Nephron (organoid): Measurements from ENCODE around the gene GORAB.

Source experiments
- H3K27ac Mint-ChIP-seq, 3 experiments: 2 replicates each; pipeline ENCODE4 v1.8.0; 2020; ENCODE audit warnings: mixed read lengths in 3 of 3, mild to moderate bottlenecking in 2 of 3, moderate library complexity in 1 of 3
- H3K27me3 Mint-ChIP-seq: 2 replicates; pipeline ENCODE4 v1.8.0; 2021; ENCODE audit warnings: low read depth, mild to moderate bottlenecking, moderate library complexity, mixed read lengths
- H3K36me3 Mint-ChIP-seq: 2 replicates; pipeline ENCODE4 v1.8.0; 2020; ENCODE audit warnings: low read depth, mixed read lengths
- H3K4me1 Mint-ChIP-seq: 2 replicates; pipeline ENCODE4 v1.8.0; 2020; ENCODE audit warnings: mixed read lengths
- H3K4me3 Mint-ChIP-seq, 3 experiments: 2 replicates each; pipeline ENCODE4 v1.8.0; 2020; ENCODE audit warnings: mild to moderate bottlenecking in 3 of 3, mixed read lengths in 3 of 3, moderate library complexity in 2 of 3
- H3K9me3 Mint-ChIP-seq: 2 replicates; pipeline ENCODE4 v1.8.0; 2020; ENCODE audit warnings: mixed read lengths
- CTCF ChIP-seq, 3 experiments: fragments of 200-600 bp; sonication (generic); IDR thresholded peaks; one replicate each; pipeline ENCODE4 v1.5.0; 2021; ENCODE audit warnings: antibody characterized with exemption in 3 of 3; ENCODE audit not compliant: unreplicated experiment in 3 of 3

The GORAB gene

GRCh38 chr1:170518185-170518834, 13.7 kb upstream of the GORAB start:
- Mint-ChIP-seq H3K4me1 (no peaks in the 10 kb centered on the region), H3K4me3 (no peak overlapping the region), H3K9me3 (no peaks in the 10 kb centered on the region), H3K27me3 (no peaks in the 10 kb centered on the region), H3K27ac (no peak overlapping the region), H3K36me3 (no peaks in the 10 kb centered on the region)
- TF ChIP-seq CTCF (IDR thresholded peaks at IDR 0.05; ENCODE audit: unreplicated experiment in 3 of 3), result no peak

GRCh38 chr1:170518965-170519364, 13.0 kb upstream of the GORAB start:
- Mint-ChIP-seq H3K9me3 (peaks cover 4% of the 10 kb centered on the region), H3K4me3 (no peak overlapping the region), H3K27ac (no peak overlapping the region), H3K36me3 (no peaks in the 10 kb centered on the region), H3K27me3 (no peaks in the 10 kb centered on the region), H3K4me1 (no peaks in the 10 kb centered on the region)
- TF ChIP-seq CTCF (IDR thresholded peaks at IDR 0.05; ENCODE audit: unreplicated experiment in 3 of 3), result no peak

GRCh38 chr1:170520601-170521000, 11.4 kb upstream of the GORAB start:
- no peaks in the 10 kb centered on the region for H3K4me1 Mint-ChIP-seq
- no peaks in the 10 kb centered on the region for H3K36me3 Mint-ChIP-seq
- H3K27ac Mint-ChIP-seq, result no peak overlapping the region
- H3K27me3 Mint-ChIP-seq, result no peaks in the 10 kb centered on the region
- TF ChIP-seq CTCF (IDR thresholded peaks at IDR 0.05; ENCODE audit: unreplicated experiment in 3 of 3), result no peak
- H3K4me3 Mint-ChIP-seq, result no peak overlapping the region
- H3K9me3 Mint-ChIP-seq, result peaks cover 4% of the 10 kb centered on the region

- no peaks in the 10 kb centered on the region for H3K4me1 Mint-ChIP-seq
Measured at GRCh38 chr1:170521818-170522217, 10.1 kb upstream of the GORAB start.

GRCh38 chr1:170530972-170531757, 801 bp upstream of the GORAB start:
- no peak for TF ChIP-seq CTCF (IDR thresholded peaks at IDR 0.05; ENCODE audit: unreplicated experiment in 3 of 3)
- H3K27me3 Mint-ChIP-seq, result no peaks in the 10 kb centered on the region
- H3K36me3 Mint-ChIP-seq, result peaks cover 7% of the 10 kb centered on the region
- H3K4me1 Mint-ChIP-seq, result no peaks in the 10 kb centered on the region
- H3K27ac Mint-ChIP-seq, result no peak overlapping the region
- no peak overlapping the region for H3K4me3 Mint-ChIP-seq
- no peaks in the 10 kb centered on the region for H3K9me3 Mint-ChIP-seq

More at GRCh38 chr1:170521818-170522217, 10.1 kb upstream of the GORAB start:
- TF ChIP-seq CTCF (IDR thresholded peaks at IDR 0.05; ENCODE audit: unreplicated experiment in 3 of 3), result no peak
- H3K27me3 Mint-ChIP-seq, result no peaks in the 10 kb centered on the region
- H3K9me3 Mint-ChIP-seq, result peaks cover 4% of the 10 kb centered on the region
- H3K4me3 Mint-ChIP-seq, result no peak overlapping the region
- no peaks in the 10 kb centered on the region for H3K36me3 Mint-ChIP-seq
- no peak overlapping the region for H3K27ac Mint-ChIP-seq
